H1 (cell line): ENCODE data around the gene NEU2.

Experiments used
- CHD7 ChIP-seq: fragments of 300-600 bp; sonication (generic); IDR thresholded peaks from 2 replicates; pipeline ENCODE4 v1.7.1; 2012; ENCODE audit warnings: low read length, moderate library complexity, mild to moderate bottlenecking, inconsistent platforms; ENCODE audit not compliant: insufficient replicate concordance
- EZH2 ChIP-seq: fragments of 200-600 bp; sonication (generic); IDR thresholded peaks from 2 replicates; pipeline ENCODE4 v1.7.1; 2012; ENCODE audit warnings: low read depth, mild to moderate bottlenecking, moderate library complexity, low read length, inconsistent platforms; ENCODE audit not compliant: severe bottlenecking
- HDAC2 ChIP-seq, 2 experiments: fragments of 300-600 bp in 1 of 2; sonication (generic) in 1 of 2; IDR thresholded peaks; 2 replicates each; pipeline ENCODE4 v1.6.1; 2011 to 2012; ENCODE audit warnings: low read depth in 2 of 2, low read length in 2 of 2, mild to moderate bottlenecking in 2 of 2, moderate library complexity in 2 of 2, borderline replicate concordance in 1 of 2, inconsistent platforms in 1 of 2
- MAFK ChIP-seq: IDR thresholded peaks from 2 replicates; pipeline ENCODE4 v1.6.1; 2012; ENCODE audit warnings: low read depth, mild to moderate bottlenecking, improper control_type of control experiment, low read length
- NRF1 ChIP-seq: IDR thresholded peaks from 2 replicates; pipeline ENCODE4 v1.6.1; 2011; ENCODE audit warnings: mild to moderate bottlenecking, low read depth, low read length, improper control_type of control experiment
- POLR2A ChIP-seq, 2 experiments: IDR thresholded peaks; 1 replicate in 1 of 2; 2 replicates in 1 of 2; pipeline ENCODE4 v1.6.1; 2011; ENCODE audit warnings: low read depth in 2 of 2, low read length in 2 of 2, mild to moderate bottlenecking in 2 of 2; ENCODE audit errors: control extremely low read depth in 1 of 2
- RNF2 ChIP-seq: fragments of 200-900, 300-1000 bp; sonication (generic); IDR thresholded peaks from 2 replicates; pipeline ENCODE4 v1.7.1; 2016; ENCODE audit warnings: borderline replicate concordance, low read depth, mild to moderate bottlenecking, antibody characterized with exemption, low read length; ENCODE audit not compliant: poor library complexity, severe bottlenecking; ENCODE audit errors: missing control alignments

- no peak for TF ChIP-seq CHD7
- TF ChIP-seq POLR2A (IDR thresholded peaks at IDR 0.05; ENCODE audit: control extremely low read depth in 1 of 2, low read depth in 2 of 2, low read length in 2 of 2): no peak
- TF ChIP-seq HDAC2 (IDR thresholded peaks at IDR 0.05; ENCODE audit: borderline replicate concordance in 1 of 2, low read depth in 2 of 2, low read length in 2 of 2): no peak
- TF ChIP-seq EZH2: no peak
- TF ChIP-seq NRF1: no peak
- no peak for TF ChIP-seq MAFK
- no peak for TF ChIP-seq RNF2
Observed at GRCh38 chr2:233023761-233024410, 8.6 kb upstream of the NEU2 start.
